Left lung (tissue), 10 donors: ENCODE data around the gene BFSP1. TPM values are rescaled to one million over a fixed set of nuclear protein-coding genes. Genes with fewer than 3 reads are reported as not detected.

Experiments used
- ATAC-seq: fragments of 200-7000 bp; cut with Tn5 transposase; one replicate; pipeline ENCODE4 v1.9.1; 2020; ENCODE audit warnings: moderate library complexity
- DNase-seq, 4 donors: peaks; one replicate each; pipeline ENCODE4 v3.0.0-alpha.2; 2013 to 2020
- H3K27ac ChIP-seq, 2 donors: fragments of 200-600 bp; sonication (generic) in 1 of 2; one replicate each; pipeline versions ENCODE4 v1.5.0 to v1.8.0; 2020 to 2021
- H3K27me3 ChIP-seq, 2 donors: fragments of 200-600 bp; sonication (generic) in 1 of 2; one replicate each; pipeline versions ENCODE4 v1.5.0 to v1.8.0; 2020 to 2021
- H3K36me3 ChIP-seq, 2 donors: fragments of 200-600 bp; sonication (generic) in 1 of 2; one replicate each; pipeline versions ENCODE4 v1.5.0 to v1.8.0; 2020 to 2021
- H3K4me1 ChIP-seq, 2 donors: fragments of 200-600 bp; one replicate each; pipeline ENCODE4 v1.8.0; 2021
- H3K4me3 ChIP-seq, 2 donors: fragments of 200-600 bp; sonication (generic) in 1 of 2; one replicate each; pipeline versions ENCODE4 v1.5.0 to v1.8.0; 2020 to 2021; ENCODE audit warnings: mild to moderate bottlenecking in 1 of 2
- H3K9me3 ChIP-seq, 2 donors: fragments of 200-600 bp; sonication (generic) in 1 of 2; one replicate each; pipeline versions ENCODE4 v1.5.0 to v1.8.0; 2020 to 2021
- intact Hi-C, 2 donors: fragments of 100-400 bp; cut with DNase I; formaldehyde crosslinking; loops; one replicate each; pipeline versions ENCODE4 v1.11.2 to v1.14.2; 2022
- polyA plus RNA-seq, 6 donors: library from polyadenylated mRNA; unstranded; fragments of 120-200 nt; gene quantifications; one replicate each; pipeline ENCODE4 v1.2.1, GENCODE V29; 2013; ENCODE audit not compliant: insufficient read length in 6 of 6
- total RNA-seq, 2 donors: library from RNA; stranded (reverse); fragmentation: NEBNext Ultra II Directional; extraction: Animal tissue kit (Norgen Biotek cat#: 25700); gene quantifications; one replicate each; pipeline ENCODE4 v1.2.1, GENCODE V29; 2021
- TF ChIP-seq, protein P1 (sequence below), 2 donors: fragments of 200-600 bp; sonication (generic) in 1 of 2; IDR thresholded peaks; one replicate each; pipeline versions ENCODE4 v1.5.0 to v1.8.0; 2021; ENCODE audit warnings: antibody characterized with exemption in 2 of 2
- donor health status: DM: no; HTN: yes; CAD: no.
- donor health status: DM: no; HTN: no; CAD: no.

Gene BFSP1
- total and polyA plus RNA-seq, 8 donors, result 1.9 to 4.2 (median 3.9) TPM

DNA sequence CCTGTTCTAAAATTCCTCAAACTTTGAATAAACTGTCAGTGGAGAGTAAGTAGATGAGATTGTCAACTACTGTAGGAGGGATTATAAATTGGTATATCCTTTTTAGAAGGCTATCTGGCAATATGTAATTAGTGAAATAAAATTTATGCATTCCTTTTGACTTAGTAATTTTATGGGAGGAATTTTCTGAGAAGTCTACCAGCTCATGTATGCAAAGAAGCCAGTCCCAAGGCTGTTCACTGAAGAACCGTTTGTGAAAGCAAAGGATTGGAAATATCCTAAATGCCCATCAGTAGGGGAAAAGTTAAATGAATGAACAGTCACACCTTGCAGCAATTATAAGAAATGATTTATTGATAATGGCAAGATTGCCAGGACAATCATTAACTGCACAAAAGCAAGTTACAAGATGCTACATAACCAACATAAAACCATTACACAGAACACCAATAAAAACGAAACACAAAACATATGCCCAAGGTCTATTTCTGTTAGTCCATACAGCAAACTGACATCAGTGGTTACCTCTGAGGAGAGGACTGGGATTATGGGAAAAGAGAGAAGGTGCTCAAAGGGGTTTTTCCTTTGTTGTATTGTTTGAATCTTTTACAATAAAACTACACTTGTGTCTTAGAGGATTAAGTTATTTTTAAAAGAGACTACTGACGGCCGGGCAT is 34.1 kb upstream of the BFSP1 start:
- no peak overlapping the region for H3K4me3 ChIP-seq
- H3K4me1 ChIP-seq, result peaks cover 0 to 14% of the 10 kb centered on the region in 2 donors
- ATAC-seq (no peak), DNase-seq (no peak)
- H3K9me3 ChIP-seq, result no peaks in the 10 kb centered on the region
- intact Hi-C loops, result no loop called here
- H3K27ac ChIP-seq, result no peak overlapping the region
- TF ChIP-seq, protein P1, sequence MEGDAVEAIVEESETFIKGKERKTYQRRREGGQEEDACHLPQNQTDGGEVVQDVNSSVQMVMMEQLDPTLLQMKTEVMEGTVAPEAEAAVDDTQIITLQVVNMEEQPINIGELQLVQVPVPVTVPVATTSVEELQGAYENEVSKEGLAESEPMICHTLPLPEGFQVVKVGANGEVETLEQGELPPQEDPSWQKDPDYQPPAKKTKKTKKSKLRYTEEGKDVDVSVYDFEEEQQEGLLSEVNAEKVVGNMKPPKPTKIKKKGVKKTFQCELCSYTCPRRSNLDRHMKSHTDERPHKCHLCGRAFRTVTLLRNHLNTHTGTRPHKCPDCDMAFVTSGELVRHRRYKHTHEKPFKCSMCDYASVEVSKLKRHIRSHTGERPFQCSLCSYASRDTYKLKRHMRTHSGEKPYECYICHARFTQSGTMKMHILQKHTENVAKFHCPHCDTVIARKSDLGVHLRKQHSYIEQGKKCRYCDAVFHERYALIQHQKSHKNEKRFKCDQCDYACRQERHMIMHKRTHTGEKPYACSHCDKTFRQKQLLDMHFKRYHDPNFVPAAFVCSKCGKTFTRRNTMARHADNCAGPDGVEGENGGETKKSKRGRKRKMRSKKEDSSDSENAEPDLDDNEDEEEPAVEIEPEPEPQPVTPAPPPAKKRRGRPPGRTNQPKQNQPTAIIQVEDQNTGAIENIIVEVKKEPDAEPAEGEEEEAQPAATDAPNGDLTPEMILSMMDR (IDR thresholded peaks at IDR 0.05), result no peak
- H3K27me3 ChIP-seq, result peaks cover 0 to 9% of the 10 kb centered on the region in 2 donors
- no peaks in the 10 kb centered on the region for H3K36me3 ChIP-seq

DNA sequence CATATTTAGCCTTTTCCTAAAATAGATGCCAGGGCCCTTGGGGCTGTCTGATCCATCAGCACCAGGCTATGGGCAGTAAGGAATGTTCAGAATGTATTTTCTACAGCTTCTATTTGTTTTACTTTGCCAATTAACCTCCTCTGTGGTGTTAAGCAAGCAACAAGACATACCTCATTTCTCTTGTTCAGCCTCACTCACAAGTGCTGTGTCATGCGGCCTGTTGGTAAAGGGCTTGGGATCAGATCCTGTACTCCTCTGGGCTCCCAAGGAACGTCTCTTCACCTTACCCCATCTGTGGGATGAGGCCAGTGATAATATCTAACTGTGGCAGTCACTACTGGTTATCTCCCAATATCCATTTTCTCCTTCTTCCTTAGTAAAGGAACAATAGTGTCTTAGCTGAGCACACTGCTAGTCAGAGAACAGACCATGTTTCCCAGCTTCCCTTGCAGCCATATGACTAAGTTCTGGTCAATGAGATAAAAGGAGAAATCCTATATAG is 31.7 kb upstream of the BFSP1 start:
- DNase-seq (peak in 1 of 4 donors; percentile 63), ATAC-seq (peak; percentile 58)
- H3K4me1 ChIP-seq, result peaks cover 10 to 20% of the 10 kb centered on the region in 2 donors

DNA sequence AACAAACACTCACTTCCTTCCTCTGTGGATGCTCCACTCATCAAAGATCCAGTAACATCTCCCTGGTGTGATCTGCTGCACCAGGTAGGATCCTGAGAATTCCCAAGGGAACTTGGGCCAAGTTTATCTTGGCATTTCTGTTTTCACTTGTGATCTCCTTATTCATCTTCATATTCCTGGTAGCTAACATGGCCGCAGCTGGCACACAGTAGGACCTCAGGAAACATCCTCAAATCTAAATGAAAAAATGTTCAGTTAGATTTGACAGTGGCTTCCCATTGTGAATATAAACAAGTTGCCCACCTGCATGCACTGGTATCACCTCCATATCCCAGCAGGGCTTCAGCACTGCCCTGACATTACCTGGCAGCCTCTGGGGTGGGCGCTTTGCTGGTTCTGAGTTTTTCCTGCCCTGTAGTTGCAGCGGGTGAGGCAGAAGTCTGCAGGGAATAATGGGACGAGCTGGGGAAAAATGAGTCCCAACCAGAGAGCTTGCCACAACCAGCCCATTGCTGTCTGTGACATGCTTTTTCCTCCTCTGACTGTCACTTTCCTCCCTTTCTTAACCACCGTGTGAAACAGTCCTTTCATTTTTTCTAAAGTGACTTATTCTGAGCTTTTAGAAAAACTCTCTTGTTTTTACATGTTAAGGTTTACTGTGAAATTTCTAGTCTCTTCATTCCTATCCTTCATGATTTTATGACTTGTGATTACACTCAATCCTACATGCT is 29.3 kb upstream of the BFSP1 start:
- Histone ChIP-seq H3K36me3 (no peaks in the 10 kb centered on the region), H3K27ac (peak overlapping the region; percentile 89 to 97), H3K27me3 (no peaks in the 10 kb centered on the region), H3K9me3 (no peaks in the 10 kb centered on the region), H3K4me3 (no peak overlapping the region), H3K4me1 (peaks cover 20 to 34% of the 10 kb centered on the region in 2 donors)
- intact Hi-C loops, result no loop called here
- TF ChIP-seq, protein P1 (IDR thresholded peaks at IDR 0.05), result no peak
- ATAC-seq (no peak), DNase-seq (no peak)

More for the DNA sequence above, 31.7 kb upstream of the BFSP1 start:
- Histone ChIP-seq H3K4me3 (no peak overlapping the region), H3K9me3 (no peaks in the 10 kb centered on the region), H3K36me3 (no peaks in the 10 kb centered on the region), H3K27me3 (no peaks in the 10 kb centered on the region), H3K27ac (peak overlapping the region; percentile 67 to 73)
- intact Hi-C loops, result no loop called here
- TF ChIP-seq, protein P1 (IDR thresholded peaks at IDR 0.05), result no peak

DNA sequence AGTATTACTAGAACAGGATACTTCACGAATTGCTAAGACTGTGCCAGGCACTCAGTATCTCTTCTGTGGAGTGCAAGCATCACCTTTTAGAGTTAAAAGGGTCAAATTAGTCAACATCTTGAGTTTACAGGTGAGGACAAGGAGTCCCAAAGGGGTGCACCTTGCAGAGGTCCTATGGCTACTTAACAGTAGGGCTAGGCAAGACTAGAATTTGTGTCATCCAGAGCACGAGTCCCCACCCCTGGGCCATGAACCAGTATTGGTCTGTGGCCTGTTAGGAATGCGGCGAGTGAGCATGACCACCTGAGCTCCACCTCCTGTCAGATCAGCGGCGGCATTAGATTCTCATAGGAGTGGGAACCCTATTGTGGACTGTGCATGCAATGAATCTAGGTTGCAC is 28.2 kb upstream of the BFSP1 start:
- peak overlapping the region; percentile 89 to 97 for H3K27ac ChIP-seq
- H3K36me3 ChIP-seq, result no peaks in the 10 kb centered on the region
- peak in 1 of 4 donors; percentile 48 for DNase-seq
- H3K4me3 ChIP-seq, result no peak overlapping the region
- intact Hi-C loops, result no loop called here
- TF ChIP-seq, protein P1 (IDR thresholded peaks at IDR 0.05), result no peak
- H3K9me3 ChIP-seq, result no peaks in the 10 kb centered on the region
- peak; percentile 39 for ATAC-seq
- no peaks in the 10 kb centered on the region for H3K27me3 ChIP-seq
- H3K4me1 ChIP-seq, result peaks cover 20 to 34% of the 10 kb centered on the region in 2 donors

DNA sequence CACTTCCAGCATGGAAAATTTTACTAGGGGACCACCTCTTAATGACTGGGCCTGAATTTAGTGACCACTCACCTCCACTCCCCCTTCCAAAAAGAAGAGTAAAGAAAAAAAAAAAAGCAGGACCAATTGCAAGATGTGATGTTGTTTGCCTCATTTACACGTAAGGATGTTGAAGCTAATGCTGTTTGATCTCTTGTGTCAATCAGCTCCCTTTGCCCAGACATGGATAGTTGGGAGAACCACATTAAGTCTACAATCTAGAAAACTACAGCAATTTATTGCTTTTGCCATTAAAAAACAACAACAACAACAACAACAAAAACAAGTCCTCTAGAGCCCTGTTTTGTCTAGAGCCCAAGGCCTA is 27.7 kb upstream of the BFSP1 start:
- DNase-seq, result no peak
- TF ChIP-seq, protein P1 (IDR thresholded peaks at IDR 0.05), result no peak
- ATAC-seq, result no peak

More for the DNA sequence above, 27.7 kb upstream of the BFSP1 start:
- no peak overlapping the region for H3K4me3 ChIP-seq
- no peaks in the 10 kb centered on the region for H3K9me3 ChIP-seq
- no peaks in the 10 kb centered on the region for H3K27me3 ChIP-seq
- H3K4me1 ChIP-seq, result peaks cover 20 to 34% of the 10 kb centered on the region in 2 donors
- peak overlapping the region; percentile 89 to 97 for H3K27ac ChIP-seq
- intact Hi-C loops, result no loop called here
- no peaks in the 10 kb centered on the region for H3K36me3 ChIP-seq
